Small intestine (tissue), 7 donors: ENCODE measurements around the gene EIF2S3B. TPM values are rescaled to one million over a fixed set of nuclear protein-coding genes. Genes with fewer than 3 reads are reported as not detected.

Experiments used
- DNase-seq, 2 donors: peaks; one replicate each; pipeline versions ENCODE4 v3.0.0 to v3.0.0-alpha.2; 2013
- FAIRE-seq: peaks from 2 replicates; lab custom pipeline; 2012; peaks lifted over from hg19 to GRCh38; lab: Jason Lieb, UNC
- H3K27ac ChIP-seq, 3 donors: one replicate each; pipeline ENCODE4 v1.5.1; 2013; ENCODE audit warnings: low read length in 2 of 3, mild to moderate bottlenecking in 2 of 3, control low read depth in 1 of 3, inconsistent platforms in 1 of 3, low read depth in 1 of 3, moderate library complexity in 1 of 3
- H3K27me3 ChIP-seq, 3 donors: one replicate each; pipeline ENCODE4 v1.6.1; 2013; ENCODE audit warnings: low read length in 3 of 3, inconsistent platforms in 1 of 3; ENCODE audit not compliant: control insufficient read depth in 3 of 3, insufficient read depth in 3 of 3
- H3K36me3 ChIP-seq, 3 donors: one replicate each; pipeline ENCODE4 v1.6.1; 2013; ENCODE audit warnings: low read length in 3 of 3, inconsistent platforms in 1 of 3, low read depth in 1 of 3, mild to moderate bottlenecking in 1 of 3, moderate library complexity in 1 of 3; ENCODE audit not compliant: control insufficient read depth in 3 of 3, insufficient read depth in 2 of 3
- H3K4me1 ChIP-seq, 3 donors: one replicate each; pipeline ENCODE4 v1.6.1; 2013; ENCODE audit warnings: low read length in 2 of 3, inconsistent platforms in 1 of 3, low read depth in 1 of 3, mild to moderate bottlenecking in 1 of 3, moderate library complexity in 1 of 3; ENCODE audit not compliant: control insufficient read depth in 3 of 3, insufficient read depth in 2 of 3
- H3K4me3 ChIP-seq, 3 donors: one replicate each; pipeline ENCODE4 v1.5.1; 2013; ENCODE audit warnings: low read length in 3 of 3, control low read depth in 1 of 3, inconsistent platforms in 1 of 3, low read depth in 1 of 3, mild to moderate bottlenecking in 1 of 3, moderate library complexity in 1 of 3
- H3K9me3 ChIP-seq, 2 donors: one replicate each; pipeline ENCODE4 v1.6.1; 2013; ENCODE audit warnings: low read depth in 1 of 2, low read length in 1 of 2; ENCODE audit not compliant: control insufficient read depth in 2 of 2, insufficient read depth in 1 of 2
- WGBS, 3 donors: extraction: QIAGEN DNeasy Blood & Tissue Kit; methylation state at CpG; one replicate each; pipeline ENCODE4 v1.1.7; 2013; 5-methylcytosine and 5-hydroxymethylcytosine counted together
- polyA plus RNA-seq, 4 donors: library from polyadenylated mRNA; stranded (reverse) in 3 of 4; unstranded in 1 of 4; fragments of 200-250 nt in 3 of 4; fragments of 120-200 nt in 1 of 4; gene quantifications; one replicate each; pipeline versions ENCODE4 v1.2.1 to v1.2.3, GENCODE V29; 2013
- donor health status: healthy with polysubstance abuse.
- donor health status: control.
- donor health status: control.
- donor health status: Bipolar disorder and iron deficiency.
- donor health status: healthy.

Gene EIF2S3B
- polyA plus RNA-seq, 4 donors: 0.51 to 4.0 (median 0.89) TPM; not detected in 1

DNA sequence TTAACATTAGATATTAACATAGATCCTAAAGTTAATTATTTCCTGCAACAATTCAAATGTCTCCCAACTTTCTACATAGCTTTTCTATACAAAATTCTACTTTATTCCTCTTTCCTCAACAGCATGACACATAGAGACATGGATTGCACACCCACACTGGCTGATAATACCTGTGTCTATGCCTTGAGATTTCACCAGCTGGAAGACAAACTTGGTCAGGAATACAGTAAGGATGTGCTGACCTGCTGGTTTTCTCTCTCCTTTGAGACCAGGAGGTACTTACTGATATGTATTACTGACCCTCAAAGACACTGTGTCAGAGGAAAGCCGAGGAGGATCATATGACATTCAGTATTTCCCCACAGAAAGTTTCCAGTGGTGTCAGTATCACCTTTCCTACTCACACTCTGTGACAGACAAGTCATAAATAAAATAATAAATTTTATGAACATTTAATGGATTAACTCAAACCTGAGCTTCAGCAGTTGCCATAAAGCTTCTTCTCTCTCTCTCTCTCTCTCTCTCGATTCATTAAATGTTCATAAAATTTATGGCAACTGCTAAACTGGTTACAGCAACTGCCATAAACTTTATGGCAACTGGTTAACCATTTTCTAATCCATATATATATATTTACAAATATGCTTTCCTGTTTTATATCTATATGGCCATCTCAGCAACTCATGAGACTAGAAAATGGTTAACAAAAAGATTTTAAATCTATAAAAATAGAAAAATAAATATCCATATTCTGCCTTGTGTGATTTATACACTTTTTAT lies 22.7 kb downstream of the EIF2S3B start:
- Histone ChIP-seq H3K27ac (peak overlapping the region in 1 of 3 donors; percentile 82), H3K27me3 (no peaks in the 10 kb centered on the region), H3K36me3 (no peaks in the 10 kb centered on the region), H3K4me1 (peaks cover 0 to 2% (median 0%) of the 10 kb centered on the region in 3 donors), H3K9me3 (no peaks in the 10 kb centered on the region), H3K4me3 (no peak overlapping the region)
- 20 to 51% (median 24%) methylated on average over 2 of the region's 2 CpGs for whole genome bisulfite sequencing, 3 donors
- FAIRE-seq: no peak
- DNase-seq: peak; percentile 18 to 79

DNA sequence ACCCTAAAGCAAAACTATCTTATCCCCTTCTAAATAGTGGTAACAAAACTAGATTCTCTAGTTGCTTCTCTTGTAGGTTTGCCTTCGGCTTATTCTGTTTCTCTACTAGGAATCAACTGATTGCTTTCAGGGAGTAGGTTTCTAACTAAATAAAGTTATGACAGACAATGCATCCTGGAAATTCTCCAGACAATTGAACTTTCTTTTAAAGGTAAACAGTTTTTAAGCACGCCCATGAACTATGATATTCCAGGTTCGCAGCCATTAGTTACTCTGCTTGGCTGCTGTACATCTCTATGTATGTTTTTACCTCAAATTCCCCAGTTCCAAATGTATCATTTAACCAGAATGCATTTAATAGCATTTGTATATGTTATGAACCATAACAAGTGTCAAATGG lies 23.9 kb downstream of the EIF2S3B start:
- H3K4me3 ChIP-seq: no peak overlapping the region
- H3K27me3 ChIP-seq: no peaks in the 10 kb centered on the region
- no peaks in the 10 kb centered on the region for H3K36me3 ChIP-seq
- no peak for FAIRE-seq
- WGBS, 3 donors: 63 to 72% (median 65%) methylated on average over 3 of the region's 3 CpGs
- DNase-seq: peak; percentile 3 to 4
- H3K27ac ChIP-seq: no peak overlapping the region
- peaks cover 0 to 2% (median 0%) of the 10 kb centered on the region in 3 donors for H3K4me1 ChIP-seq
- no peaks in the 10 kb centered on the region for H3K9me3 ChIP-seq

DNA sequence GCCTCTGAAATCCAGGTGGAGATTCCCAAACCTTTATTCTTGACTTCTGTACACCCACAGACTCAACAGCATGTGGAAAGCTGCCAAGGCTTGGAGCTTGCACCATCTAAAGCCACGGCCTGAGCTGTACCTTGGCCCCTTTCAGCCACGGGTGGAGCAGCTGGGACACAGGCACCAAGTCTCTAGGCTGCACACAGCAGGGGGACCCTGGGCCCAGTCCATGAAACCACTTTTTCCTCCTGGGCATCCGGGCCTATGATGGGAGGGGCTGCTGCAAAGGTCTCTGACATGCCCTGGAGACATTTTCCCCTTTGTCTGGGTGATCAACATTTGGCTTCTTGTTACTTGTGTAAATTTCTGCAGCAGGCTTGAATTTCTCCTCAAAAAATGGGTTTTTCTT lies 32.0 kb downstream of the EIF2S3B start:
- WGBS, 3 donors: 24 to 56% (median 24%) methylated on average over 3 of the region's 3 CpGs
- DNase-seq (peak in 1 of 2 donors; percentile 13), FAIRE-seq (no peak)
- Histone ChIP-seq H3K27me3 (no peaks in the 10 kb centered on the region), H3K4me1 (no peaks in the 10 kb centered on the region), H3K9me3 (no peaks in the 10 kb centered on the region), H3K36me3 (no peaks in the 10 kb centered on the region), H3K27ac (no peak overlapping the region), H3K4me3 (no peak overlapping the region)

DNA sequence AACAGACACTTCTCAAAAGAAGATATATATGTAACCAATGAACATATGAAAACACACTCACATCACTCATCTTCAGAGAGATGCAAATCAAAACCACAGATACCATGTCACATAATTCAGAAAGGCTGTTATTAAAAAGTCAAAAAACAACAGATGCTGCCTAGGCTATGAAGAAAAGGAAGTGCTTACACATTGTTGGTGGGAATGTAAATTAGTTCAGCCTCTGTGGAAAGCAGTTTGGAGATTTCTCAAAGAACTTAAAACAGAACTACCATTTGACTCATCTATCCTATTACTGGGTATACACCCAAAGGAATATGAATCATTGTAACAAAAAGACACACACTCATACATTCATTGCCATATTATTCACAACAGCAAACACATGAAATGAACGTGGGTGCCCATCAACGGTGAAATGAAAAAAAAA lies 35.1 kb downstream of the EIF2S3B start:
- 43 to 68% (median 67%) methylated on average over 2 of the region's 2 CpGs for WGBS, 3 donors
- H3K9me3 ChIP-seq: no peaks in the 10 kb centered on the region
- DNase-seq: no peak
- no peak for FAIRE-seq
- H3K27ac ChIP-seq: peak overlapping the region in 1 of 3 donors; percentile 20
- no peaks in the 10 kb centered on the region for H3K36me3 ChIP-seq
- H3K4me3 ChIP-seq: no peak overlapping the region
- no peaks in the 10 kb centered on the region for H3K27me3 ChIP-seq
- H3K4me1 ChIP-seq: no peaks in the 10 kb centered on the region

DNA sequence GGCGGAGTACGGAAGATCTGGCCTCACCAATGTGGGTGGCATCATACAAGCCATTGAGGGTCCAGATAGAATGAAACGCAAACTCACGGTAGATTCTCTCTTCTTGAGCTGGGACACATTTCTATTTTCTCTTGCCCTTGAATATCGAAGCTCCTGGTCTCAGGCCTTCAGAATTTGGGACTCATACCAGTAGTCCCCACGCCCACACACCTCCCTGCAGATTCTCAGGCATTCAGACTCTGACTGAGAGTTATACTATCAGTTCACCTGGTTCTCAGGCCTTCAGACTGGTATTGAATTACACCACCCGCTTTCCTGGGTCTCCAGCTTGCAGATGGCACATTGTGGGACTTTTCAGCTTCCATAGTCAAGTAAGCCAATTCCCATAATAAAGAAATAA lies 37.8 kb downstream of the EIF2S3B start:
- Histone ChIP-seq H3K4me1 (no peaks in the 10 kb centered on the region), H3K9me3 (no peaks in the 10 kb centered on the region), H3K36me3 (no peaks in the 10 kb centered on the region), H3K27me3 (no peaks in the 10 kb centered on the region), H3K4me3 (no peak overlapping the region), H3K27ac (no peak overlapping the region)
- FAIRE-seq (no peak), DNase-seq (no peak)
- WGBS, 3 donors: 78 to 82% (median 80%) methylated on average over 7 of the region's 7 CpGs

DNA sequence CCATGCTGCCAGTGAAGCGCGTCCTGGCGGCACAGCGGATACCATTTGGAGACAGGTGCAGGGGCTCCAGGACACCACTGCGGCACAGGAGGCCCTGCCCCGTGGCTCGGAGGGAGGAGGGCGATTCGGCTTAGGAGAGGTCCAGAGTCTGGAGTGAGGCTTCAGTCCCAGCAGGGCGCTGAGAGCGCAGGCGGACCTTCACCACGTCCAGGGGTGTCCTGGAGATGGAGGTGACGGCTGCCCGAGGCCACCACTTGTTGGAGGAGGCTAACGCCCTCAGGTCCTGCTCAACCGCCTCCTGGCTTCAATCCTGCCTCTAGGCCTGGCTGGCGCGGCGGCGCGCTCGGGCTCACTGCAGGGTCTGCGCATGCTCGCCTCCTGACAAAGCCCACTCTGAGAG lies 45.7 kb downstream of the EIF2S3B start:
- FAIRE-seq: no peak
- 92 to 98% (median 97%) methylated on average over 22 to 25 of the region's 25 CpGs for WGBS, 3 donors

DNA sequence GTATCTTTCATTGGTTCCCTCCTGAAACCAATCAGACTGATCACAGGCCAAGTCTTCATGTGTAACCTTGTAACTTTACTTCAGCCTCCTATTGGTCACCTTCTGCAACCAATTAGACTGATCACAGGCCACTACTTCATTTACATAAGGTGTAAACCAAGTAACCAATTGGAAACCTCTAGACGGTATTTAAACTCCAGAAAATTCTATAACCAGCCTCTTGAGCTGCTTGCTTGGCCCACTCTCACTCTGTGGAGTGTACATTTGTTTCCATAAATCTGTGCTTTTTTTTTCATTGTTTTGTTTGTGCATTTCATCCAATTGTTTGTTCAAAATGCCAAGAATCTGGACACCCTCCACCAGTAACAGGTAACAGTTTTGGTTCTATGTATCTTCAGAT lies 47.5 kb downstream of the EIF2S3B start:
- H3K4me3 ChIP-seq: no peak overlapping the region
- no peaks in the 10 kb centered on the region for H3K27me3 ChIP-seq
- H3K4me1 ChIP-seq: no peaks in the 10 kb centered on the region
- DNase-seq (no peak), FAIRE-seq (no peak)
- WGBS, 3 donors: 75 to 89% (median 78%) methylated on average over 1 of the region's 1 CpG
- no peaks in the 10 kb centered on the region for H3K36me3 ChIP-seq
- peaks cover 0 to 1% of the 10 kb centered on the region in 2 donors for H3K9me3 ChIP-seq
- H3K27ac ChIP-seq: no peak overlapping the region

More for the DNA sequence above, 45.7 kb downstream of the EIF2S3B start:
- H3K9me3 ChIP-seq: peaks cover 0 to 1% of the 10 kb centered on the region in 2 donors
- H3K27me3 ChIP-seq: no peaks in the 10 kb centered on the region
- H3K4me3 ChIP-seq: no peak overlapping the region
- H3K27ac ChIP-seq: no peak overlapping the region
- no peak for DNase-seq
- H3K36me3 ChIP-seq: no peaks in the 10 kb centered on the region
- no peaks in the 10 kb centered on the region for H3K4me1 ChIP-seq

DNA sequence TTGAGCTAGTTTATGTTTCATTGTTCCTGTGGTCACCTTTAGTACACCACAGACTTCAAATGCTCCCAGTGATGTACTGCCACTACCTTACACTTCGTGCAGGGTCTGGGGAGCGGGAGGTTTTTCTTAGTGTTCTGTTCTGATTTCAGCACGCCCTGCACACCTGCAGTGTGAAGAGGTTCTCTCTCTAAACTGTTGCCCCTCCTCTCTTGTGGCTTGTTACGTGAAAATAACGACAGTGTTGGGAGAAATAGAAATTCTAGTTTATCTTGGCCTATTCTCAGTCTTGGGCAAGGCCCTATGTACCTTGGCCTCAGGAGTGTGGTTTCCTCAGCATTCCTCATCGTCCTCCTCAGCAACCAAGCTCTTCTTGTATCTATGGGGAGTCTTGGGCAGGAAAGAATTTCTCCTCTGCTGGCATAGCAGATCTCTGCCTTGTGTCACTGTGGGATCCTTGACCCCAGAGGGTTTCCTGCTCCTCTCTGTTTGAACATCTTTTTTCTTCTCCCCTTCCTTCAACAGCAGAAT lies 48.6 kb downstream of the EIF2S3B start:
- H3K4me1 ChIP-seq: no peaks in the 10 kb centered on the region
- no peaks in the 10 kb centered on the region for H3K36me3 ChIP-seq
- 55 to 77% (median 73%) methylated on average over 6 of the region's 6 CpGs for WGBS, 3 donors
- DNase-seq (peak in 1 of 2 donors; percentile 40), FAIRE-seq (no peak)
- peak overlapping the region in 1 of 3 donors; percentile 33 for H3K27ac ChIP-seq
- H3K9me3 ChIP-seq: peaks cover 0 to 1% of the 10 kb centered on the region in 2 donors
- peaks cover 0 to 2% (median 0%) of the 10 kb centered on the region in 3 donors for H3K27me3 ChIP-seq
- H3K4me3 ChIP-seq: peak overlapping the region in 1 of 3 donors; percentile 2
